Hematopoietic multipotent progenitor cell treated with erythropoietin and hydrocortisone succinate and interleukin-3 and kit ligand, for 17 days (in vitro differentiated cells): Measurements from ENCODE around the gene APOOL.
A peak's percentile ranks its signal among the peaks of the same experiment; 100 is the strongest.

Source experiments
- DNase-seq: peaks from one replicate; pipeline ENCODE4 v3.0.0-alpha.2; 2015; ENCODE audit warnings: low spot score

The APOOL gene

DNA sequence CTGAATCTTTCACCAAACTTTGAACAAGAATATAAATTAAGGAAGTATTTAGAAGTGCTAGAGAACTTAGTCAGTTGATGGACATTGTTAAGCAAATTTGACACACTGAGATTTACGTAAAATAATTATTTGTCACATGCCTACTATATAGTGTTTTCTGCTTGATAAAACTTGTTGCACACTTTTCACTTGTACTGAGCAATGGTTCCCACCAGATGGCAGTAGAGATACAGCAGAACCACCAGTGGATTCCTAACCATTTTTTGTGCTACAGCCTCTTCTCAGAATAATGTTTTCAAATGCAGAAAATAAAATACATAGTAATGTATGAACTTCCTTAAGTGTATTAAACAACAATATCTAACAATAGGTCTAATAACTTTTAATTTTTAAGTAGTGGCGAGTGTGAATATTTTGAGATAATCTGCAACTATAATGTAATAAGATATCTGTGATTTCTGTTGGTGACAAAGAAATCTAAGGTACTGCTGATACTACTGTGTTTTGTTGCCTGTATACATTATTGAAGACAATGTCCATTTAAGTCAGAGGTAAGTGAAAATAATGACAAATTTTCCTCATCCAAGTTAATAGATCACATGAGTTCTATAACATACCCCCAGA lies 81.2 kb downstream of the APOOL start:
- peak; percentile 19 for DNase-seq

DNA sequence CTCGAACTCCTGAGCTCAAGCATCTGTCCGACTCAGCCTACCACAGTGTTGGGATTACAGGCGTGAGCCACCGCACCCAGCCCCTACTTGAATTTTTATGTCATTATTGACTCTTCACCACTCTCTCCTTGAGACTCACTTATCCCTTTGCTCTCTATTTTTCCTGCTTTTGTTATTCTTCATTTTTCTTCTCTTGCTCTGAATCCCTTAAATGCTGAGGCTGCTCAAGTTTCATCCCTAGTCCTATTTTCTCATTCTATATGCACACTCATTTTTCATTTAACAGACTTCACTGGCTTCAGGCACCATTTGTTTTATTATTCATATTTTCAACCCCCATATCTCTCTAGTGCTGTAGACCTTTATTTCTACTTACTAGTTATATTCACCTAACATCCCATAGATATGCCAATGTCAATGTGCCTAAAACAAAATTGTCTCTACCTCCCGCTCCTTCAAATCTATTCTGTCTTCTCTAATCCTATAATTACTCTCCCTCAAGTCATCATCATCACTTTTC lies 85.7 kb downstream of the APOOL start:
- DNase-seq = no peak

DNA sequence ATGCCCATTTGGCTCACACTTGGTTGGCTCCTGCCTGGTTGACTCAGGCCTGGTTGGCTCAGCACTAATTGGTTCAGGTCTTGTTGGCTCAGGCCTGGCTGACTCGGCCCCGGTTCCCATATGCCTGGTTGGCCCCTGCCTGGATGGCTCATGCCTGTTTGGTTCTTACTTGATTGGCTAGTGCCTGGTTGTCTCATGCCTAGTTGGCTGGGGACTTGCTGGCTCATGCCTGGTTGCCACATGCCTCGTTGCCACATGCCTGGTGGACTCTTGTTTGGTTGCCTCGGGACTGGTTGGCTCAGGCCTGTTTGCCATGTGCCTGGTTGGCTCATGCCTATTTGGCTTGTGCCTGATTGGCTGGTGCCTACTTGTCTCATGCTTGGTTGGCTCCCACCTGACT lies 103.7 kb downstream of the APOOL start:
- DNase-seq = no peak

DNA sequence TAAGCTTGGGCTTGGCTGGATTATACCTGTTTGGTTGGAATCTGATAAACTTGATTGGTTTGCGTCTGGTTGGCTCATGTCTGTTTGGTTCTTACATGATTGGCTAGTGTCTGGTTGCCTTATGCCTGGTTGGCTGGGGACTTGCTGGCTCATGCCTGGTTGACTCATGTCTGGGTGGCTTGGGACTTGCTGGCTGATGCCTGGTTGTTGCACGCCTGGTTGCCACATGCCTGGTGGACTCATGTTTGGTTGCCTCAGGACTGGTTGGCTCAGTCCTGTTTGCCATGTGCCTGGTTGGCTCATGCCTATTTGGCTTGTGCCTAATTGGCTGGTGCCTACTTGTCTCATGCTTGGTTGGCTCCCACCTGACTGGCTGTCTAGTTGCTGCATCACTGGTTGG lies 104.5 kb downstream of the APOOL start:
- DNase-seq = no peak

DNA sequence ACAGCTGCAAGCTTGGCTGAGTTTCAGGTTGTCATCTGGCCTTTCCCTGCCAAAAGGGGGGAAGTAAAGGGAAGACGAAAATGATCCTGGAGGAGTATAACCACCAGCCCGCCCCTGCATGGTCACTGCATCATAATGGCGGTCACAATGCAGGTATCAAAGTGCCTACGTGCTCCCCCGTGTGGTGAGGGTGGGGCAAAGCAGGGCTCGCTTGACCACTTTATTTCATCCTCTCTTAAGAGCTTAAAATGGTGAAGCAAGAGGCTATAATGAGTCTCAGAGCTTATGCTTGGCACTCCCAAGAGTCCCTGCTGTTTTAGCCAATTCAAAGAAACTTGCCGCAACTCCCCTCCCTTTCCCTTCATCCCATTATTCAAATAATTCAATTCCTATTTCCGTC lies 105.6 kb downstream of the APOOL start:
- DNase-seq = no peak

DNA sequence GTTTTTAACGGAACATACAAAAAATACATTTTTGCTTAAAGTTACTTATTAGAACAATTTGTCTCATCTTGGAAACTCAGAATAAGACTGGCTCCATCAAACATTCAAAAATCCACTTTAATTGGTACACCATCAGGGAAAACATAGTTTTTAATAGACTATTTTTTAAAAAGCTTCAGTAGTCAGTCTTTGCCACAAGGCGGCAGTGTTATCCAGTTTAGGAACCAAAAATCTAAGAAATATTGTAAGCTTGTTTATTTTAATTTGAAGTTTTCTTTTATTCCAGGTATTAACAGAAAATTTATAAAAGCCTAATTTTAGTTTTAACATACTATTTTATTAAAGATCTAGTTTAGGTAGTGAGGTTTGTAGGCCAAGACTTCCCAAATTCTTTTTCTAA lies 107.7 kb downstream of the APOOL start:
- no peak for DNase-seq

DNA sequence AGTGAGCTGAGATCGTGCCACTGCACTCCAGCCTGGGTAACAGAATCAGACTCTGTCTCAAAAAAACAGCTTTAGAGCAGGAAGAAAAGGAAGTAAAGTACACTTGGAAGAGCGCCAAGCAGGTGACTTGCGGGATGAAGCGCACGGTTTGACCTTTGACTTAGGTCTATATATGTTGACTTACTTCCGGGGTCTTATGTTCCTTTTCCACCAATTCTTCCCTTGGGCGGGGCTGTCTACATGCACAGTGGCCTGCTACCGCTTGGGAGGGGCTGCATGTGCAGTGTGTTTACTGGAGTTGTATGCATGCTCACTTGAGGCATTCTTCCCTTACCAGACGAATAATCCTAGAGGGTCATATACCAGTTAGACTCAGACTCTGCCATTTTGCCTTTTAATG lies 108.6 kb downstream of the APOOL start:
- no peak for DNase-seq

DNA sequence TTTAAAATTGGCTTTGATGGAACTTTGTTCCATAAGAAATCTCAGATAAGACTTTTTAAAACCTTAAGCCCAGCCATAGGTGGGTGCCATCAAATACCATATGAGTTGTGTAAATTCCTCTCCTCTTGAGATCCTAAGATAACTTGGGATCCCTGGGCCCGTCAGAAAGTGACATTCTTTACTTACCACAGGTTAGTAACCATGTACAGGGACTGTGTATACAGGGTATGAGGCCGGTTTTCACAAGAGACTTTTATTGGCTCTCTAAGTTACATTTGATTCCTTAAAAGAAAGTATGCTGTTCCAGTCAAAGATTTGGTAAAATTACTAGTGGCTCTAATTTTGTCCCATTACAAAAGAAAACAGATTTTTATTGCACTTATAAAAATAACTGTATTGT lies 110.1 kb downstream of the APOOL start:
- no peak for DNase-seq

DNA sequence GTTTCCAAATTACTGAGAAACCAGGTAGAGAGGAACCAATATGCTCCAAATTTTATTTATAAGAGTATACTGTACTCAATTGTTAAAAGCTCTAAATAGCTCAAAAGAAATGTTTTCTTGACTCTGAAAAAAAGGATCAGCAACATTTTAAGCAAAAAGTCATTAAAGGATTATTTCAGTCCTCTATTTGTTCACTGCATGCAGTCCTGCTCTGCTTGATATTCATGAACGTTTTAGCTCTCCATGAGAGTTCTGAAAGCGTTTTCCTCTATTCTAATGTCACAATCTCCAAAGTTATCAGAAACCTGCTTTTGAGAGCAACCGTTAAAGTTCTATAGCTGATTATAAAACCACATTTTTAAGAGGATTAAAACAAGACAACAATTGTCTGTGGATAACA lies 110.5 kb downstream of the APOOL start:
- no peak for DNase-seq

DNA sequence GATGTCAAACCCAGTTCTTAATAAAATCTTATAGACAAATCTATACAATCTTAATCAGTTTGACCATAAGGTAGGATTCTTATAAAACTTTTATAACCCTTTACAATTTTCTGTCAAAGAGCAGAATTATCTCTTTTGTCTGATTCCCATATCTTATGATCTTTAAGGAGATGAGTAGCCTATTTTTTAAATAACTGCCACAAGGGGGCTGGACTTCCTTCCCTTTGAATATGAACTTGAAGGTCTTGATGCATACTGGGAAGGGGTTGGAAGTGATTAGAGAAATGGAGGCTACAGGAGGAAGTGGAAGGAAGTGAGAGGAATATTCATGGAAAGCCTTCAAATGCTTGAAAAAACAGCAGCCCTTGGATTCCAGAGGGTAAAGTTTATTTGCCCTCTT lies 111.1 kb downstream of the APOOL start:
- no peak for DNase-seq

DNA sequence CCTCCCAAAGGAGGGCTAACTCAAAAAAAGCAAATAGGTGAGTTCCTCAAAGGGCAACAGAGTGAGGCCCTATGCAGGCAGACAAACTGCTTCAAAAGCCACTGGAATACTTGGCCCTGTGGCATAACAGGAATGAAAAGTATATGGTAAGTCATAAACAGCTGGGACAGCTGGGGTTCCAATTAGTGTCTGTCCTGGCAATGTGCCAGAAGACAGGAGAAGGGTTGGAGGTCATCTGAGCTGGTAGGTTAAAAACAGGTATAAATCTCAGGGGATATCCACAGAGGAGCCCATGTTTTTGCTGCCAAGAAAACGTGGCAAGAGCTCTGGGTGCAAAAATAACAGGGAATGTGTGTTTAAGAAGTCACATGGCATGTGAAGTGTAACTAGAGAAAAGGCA lies 111.6 kb downstream of the APOOL start:
- DNase-seq = no peak

DNA sequence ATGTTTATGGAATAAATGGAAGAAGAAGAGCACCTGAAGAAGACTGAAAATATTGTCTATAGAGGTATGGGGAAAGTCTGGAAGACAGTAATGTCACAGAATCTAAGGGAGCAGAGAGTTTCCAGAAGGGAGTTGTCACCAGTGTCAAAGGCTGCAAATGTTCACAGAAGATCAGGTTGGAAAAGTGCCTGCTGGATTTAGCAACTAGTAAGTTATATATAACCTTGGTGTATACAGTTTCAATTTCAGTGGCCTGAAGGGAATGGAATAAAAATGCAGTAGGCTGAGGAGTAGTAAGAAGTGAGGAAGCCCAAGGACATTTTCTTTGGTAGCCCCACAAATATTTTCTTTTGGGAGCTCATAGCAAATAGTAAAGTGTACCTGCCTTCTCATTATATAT lies 132.7 kb downstream of the APOOL start:
- DNase-seq = no peak

DNA sequence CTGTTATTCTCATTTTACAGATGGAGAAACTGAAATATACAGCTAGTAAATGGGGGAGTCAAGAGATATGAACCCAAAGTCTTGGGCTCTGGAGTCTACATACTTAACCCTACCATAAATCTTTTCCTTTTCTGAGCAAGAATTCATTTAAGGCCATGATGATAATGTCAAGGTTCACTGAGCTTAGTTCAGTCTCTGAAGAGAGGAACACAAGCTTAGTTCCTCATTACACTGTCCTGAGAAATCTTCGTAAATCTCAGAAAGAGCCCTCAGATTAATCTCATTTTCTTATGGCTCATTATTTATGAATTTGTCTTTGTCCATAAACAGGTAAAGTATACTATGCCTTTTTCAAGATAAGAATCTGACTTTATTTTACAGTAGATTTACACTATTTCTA lies 135.7 kb downstream of the APOOL start:
- no peak for DNase-seq

DNA sequence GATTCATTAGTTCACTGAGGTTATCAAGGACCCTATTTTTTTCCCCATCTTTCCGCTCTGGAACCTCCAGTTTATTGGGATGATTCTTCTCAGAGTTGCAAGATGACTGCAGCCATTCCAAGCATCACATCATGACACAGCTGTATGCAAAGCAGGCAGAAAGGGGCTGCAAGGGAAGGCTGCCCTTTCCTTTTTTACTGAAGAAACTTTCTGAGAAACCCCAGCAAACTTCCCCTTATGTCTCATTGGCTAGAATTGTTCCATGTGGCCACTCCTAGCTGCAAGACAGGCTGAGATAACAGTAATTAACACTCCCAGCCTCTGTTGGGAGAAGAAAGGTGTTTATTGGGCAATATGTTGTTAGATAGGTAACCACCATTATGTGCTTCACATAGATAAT lies 137.3 kb downstream of the APOOL start:
- no peak for DNase-seq
